Fibroblast of the conjunctiva (primary cell): ENCODE results near the gene MEGF6.

ENCODE experiments used
- DNase-seq: peaks from one replicate; pipeline ENCODE4 v3.0.0-alpha.2; 2010; ENCODE audit warnings: low read depth

Gene MEGF6

DNA sequence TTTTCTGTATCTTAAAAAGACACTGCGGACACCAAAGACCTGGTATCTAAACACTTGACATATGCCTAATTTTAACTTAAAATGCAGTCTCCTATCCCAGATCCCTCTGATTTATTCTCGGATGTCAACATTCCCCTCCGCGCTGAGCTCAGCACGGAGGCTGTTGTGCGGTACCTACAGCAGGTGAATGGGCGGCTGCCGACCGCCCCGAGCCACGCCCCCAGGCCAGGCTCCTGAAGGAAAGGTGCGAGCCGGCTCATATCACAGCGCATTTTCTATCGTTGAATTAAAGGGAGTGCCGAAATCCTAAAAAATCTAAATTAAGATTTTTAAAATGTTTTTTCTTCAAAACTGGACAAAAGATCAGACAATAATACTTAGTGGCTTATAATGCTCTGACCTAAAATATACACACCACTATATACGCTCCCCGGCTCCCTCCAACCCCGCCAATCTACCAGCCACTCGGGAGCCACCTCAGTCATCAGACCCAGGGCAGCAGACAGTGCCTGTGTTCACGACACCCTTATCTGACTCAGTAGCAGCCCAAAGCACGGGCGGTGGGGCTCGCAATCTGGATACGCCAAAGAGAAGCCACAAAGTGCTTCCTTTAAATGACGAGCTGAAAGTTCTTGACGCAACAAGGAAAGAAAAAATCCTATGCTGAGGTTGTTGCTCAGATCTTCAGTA lies 34.5 kb upstream of the MEGF6 start:
- no peak for DNase-seq

DNA sequence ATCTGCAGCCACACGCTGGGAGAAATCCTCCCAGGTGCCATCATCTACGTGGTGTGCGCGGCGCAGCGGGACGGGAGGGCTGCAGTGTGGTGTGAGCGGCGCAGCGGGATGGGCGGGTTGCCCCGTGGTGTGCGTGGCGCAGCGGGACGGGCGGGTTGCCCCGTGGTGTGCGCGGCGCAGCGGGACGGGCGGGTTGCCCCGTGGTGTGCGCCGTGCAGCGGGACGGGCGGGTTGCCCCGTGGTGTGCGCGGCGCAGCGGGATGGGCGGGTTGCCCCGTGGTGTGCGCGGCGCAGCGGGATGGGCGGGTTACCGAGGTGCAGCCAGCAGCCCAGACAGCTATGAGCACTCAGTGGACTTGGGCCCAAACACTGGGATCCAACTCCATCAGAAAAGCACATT lies 33.9 kb upstream of the MEGF6 start:
- no peak for DNase-seq

DNA sequence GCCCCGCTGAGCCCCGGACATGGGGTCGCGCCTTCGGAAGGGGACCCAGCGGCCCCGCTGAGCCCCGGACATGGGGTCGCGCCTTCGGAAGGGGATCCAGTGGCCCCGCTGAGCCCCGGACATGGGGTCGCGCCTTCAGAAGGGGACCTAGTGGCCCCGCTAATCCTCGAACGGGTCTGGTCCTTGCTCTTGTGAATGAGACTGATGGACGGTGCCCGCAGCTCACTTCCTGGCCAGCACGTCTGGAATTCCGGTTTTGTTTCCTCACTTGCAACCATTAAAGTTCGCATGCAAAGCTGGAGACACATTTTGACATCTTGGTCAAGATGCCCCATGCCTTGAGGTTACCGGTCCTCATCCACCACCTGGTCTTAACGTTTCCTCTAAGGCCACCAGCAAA lies 33.0 kb upstream of the MEGF6 start:
- DNase-seq = no peak

DNA sequence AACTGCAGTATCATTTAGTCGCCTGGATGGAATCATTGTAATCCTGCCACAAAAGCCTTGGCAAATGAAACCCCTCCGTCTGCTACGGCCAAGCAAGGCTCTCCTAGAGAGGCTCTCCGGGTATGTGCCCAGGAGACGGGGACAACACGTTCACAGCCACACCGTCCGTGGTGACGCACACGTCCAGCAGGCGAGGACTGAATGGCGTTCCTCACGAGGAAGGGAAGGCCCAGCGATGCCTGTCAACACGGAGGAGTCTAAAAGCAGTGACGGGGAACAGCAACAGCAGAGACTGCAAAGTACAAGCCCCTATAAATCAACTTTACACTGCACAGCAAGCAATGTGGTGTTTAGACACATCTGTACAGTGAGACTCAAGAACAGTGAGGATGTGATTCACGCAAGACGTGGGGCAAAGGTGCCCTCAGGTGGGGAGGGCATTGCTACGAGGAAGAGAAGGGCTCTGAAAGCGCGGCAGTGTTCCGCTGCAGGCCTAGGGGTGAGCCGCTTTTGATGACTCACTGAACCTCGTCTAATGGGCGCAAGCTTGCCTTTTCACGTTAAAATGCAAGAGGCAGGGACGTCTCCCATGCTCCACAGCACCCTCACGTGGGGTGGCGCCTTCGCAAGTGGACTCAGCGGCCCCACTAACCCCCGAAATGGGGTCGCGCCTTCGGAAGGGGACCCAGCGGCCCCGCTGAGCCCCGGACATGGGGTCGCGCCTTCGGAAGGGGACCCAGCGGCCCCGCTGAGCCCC lies 31.8 kb upstream of the MEGF6 start:
- no peak for DNase-seq

DNA sequence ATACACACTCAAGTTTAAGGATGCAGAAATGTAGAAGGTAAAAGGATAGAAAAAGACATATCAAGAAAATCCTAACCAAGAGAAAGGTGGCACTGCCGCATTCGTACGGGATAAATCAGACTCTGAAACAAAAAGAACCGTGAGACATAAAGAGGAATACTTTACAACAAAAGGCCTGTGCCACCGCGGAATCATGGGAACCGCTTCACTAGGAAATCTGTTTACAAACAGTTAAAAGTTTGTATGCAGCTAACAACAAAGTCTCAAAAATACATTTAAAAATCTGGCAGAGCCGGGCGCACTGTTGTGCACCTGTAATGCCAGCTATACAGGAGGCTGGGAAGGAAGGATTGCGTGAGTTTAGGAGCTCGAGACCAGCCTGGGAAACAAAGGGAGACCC lies 30.5 kb upstream of the MEGF6 start:
- no peak for DNase-seq

DNA sequence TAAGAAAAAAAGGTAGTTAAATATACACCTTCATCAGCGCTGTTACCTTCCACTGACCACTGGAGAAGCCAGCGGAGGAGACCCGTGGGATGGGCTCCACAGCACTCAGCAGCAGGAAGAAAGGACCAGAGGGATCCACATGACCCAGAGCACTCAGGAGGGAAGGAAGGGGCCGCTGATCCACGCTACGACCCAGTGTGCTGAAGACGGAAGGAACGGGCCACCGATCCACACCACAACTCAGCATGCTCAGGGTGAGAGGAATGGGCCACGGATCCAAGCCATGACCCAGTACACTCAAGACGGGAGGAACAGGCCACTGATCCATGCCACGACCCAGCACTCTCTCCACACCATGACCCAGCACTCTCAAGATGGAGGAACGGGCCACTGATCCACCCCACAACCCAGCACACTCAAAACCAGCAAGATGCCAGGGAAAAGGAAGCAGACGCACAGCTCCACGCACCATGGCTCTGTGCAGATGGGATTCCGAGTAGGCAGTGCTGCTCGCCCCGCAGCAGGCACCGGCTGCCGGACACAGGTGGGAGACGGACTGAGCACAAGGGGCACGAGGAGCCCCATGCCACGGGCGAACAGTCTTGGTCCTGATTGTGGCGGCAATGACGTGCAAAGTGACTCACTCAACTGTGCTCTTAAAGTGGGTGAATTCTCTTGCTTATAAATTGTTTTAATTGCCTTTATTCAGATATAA lies 29.9 kb upstream of the MEGF6 start:
- DNase-seq = no peak

DNA sequence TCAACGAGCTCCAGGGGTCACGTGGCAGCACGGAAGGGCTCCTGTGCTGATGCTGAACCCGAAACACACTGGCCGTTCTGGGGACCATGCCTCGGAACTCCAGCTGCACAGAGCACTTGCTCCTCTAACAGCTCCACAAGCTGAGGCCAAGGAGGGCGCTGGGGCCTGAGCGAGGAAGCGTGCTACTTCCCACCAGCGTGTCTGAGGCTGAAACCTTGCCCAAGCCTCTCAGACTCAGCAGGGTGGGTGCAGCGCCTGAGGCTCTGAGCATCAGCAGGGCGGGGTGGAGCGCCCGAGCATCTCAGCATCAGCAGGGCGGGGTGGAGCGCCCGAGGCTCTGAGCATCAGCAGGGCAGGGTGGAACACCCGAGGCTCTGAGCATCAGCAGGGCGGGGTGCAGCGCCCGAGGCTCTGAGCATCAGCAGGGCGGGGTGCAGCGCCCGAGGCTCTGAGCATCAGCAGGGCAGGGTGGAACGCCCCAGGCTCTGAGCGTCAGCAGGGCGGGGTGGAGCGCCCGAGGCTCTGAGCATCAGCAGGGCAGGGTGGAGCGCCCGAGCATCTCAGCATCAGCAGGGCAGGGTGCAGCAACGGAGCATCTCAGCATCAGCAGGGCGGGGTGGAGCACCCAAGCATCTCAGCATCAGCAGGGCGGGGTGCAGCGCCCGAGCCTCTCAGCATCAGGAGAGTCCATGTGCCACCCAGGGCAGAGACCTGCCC lies 29.0 kb upstream of the MEGF6 start:
- no peak for DNase-seq

DNA sequence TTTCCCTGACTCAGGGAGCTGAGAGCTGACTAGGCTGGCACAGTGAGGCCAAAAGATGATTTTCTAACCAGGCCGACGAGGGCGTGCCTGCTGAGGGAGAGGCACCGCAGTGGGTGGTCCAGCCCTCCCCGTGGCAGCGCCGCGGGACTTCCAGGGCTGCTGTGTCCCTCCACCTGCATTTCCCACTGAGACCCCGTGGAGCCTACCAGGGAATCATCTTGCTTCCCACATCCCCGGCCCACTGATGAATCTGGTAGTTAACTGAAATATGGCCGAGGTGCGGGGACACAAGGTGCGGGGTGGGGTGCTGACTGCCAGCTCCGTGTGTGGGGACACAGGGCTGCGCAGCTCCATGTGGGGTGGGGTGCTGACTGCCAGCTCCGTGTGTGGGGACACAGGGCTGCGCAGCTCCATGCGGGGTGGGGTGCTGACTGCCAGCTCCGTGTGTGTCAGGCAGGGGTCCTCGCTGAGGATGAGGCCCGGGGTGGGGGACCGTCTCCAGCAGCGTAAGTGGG lies 28.1 kb upstream of the MEGF6 start:
- DNase-seq = no peak

DNA sequence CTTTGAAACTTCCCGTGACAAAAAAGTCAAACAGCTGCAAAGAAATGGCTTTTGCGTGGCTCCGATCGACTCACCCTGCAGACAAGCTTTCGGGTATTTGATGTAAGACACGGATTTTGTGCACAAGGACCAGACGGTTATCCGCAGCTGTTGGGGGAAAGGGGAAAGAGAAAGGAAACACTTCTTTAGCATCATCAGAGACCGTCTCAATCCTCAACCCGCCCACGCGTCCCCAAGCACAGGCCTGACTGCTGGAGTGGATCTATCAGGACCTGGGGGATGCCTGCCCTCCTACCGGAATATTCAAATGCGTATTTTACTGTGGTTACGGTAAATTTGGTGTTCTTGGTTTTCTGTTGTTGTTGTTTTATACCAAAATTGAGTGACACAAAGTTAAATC lies 27.4 kb upstream of the MEGF6 start:
- DNase-seq = no peak

DNA sequence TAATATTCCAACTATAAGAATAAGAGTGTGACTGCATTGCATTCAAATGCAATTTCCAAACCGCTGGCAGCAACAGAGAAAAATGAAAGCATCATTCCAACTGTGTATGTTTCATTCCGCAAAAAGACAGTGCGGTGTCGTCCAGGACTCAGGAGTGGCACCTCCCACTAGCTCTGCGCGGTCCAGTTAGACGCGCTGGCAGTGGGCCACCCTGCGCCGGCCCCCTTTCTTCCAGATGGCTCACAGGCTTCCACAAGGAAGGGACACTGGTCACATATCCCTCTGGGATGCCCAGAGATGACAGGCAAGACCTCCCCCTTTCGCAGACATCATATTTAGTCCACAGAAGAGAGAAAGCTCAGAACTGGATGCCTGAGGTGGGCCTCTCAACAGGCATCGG lies 26.7 kb upstream of the MEGF6 start:
- DNase-seq = no peak

DNA sequence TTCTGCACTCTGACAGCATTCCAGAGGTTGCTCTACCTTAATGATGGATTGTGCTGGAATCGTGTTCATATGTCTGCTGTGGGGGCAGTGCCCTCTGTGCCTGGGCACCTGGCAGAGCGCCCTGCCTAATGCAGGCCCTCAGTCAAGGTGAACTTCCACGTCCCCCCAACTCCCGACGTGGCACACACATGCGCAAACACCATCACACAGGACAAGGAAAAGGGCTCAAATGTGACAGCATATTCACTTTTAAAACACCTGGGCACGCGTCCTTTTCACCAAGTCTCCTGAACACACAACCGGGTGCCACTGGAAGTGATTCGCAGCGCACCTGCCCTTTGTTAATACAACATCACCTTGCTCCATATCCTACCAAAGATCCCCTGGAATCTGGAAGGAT lies 25.2 kb upstream of the MEGF6 start:
- no peak for DNase-seq

DNA sequence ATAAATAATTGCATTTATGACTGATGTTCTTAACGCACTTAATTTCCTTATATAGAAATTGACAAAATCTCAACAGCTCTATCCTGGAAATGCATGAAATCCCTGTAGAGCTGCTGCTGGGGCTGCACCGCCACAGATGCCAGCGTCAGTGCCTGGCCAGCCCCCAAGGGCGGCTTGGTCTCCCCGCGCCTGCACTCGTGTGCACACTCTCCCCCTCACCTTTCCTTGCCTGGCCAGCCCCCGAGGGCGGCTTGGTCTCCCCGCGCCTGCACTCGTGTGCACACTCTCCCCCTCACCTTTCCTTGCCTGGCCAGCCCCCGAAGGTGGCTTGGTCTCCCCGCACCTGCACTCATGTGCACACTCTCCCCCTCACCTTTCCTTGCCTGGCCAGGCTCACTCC lies 24.8 kb upstream of the MEGF6 start:
- DNase-seq = no peak

DNA sequence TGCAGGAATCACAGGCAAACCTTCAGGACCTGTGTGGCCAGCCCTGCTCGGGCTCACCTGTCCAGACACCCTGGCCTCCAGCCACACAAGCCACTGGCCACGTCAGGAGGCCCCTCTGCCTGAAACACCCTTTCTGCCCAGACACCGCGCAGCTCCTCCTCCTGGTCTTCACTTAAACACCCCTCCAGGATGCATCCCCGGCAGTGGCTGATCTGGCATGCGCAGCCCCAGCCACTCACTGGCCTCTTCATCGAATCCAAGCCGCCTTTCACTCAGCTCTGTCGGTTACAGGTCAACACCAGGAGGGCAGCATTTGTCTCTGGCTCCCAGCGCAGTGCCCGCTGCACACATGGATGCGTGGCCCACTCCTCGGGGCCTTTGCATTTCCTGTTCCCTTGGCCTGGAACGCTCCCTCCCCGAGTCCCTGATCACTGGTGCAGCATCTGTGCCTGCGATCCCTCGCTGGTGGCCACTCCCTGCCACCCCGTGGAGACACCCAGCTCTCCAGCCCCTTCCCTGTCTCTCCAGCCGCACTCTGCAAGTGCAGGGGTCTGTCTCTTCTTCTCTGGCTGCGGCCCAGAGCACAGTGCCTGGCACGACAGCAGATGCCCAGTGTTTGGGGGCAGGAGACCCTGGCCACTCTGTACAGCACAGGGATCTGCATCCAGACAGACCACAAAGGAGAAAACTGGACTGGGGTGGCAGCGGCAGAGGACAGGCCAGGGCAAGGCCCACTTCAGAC lies 22.9 kb upstream of the MEGF6 start:
- DNase-seq = no peak

DNA sequence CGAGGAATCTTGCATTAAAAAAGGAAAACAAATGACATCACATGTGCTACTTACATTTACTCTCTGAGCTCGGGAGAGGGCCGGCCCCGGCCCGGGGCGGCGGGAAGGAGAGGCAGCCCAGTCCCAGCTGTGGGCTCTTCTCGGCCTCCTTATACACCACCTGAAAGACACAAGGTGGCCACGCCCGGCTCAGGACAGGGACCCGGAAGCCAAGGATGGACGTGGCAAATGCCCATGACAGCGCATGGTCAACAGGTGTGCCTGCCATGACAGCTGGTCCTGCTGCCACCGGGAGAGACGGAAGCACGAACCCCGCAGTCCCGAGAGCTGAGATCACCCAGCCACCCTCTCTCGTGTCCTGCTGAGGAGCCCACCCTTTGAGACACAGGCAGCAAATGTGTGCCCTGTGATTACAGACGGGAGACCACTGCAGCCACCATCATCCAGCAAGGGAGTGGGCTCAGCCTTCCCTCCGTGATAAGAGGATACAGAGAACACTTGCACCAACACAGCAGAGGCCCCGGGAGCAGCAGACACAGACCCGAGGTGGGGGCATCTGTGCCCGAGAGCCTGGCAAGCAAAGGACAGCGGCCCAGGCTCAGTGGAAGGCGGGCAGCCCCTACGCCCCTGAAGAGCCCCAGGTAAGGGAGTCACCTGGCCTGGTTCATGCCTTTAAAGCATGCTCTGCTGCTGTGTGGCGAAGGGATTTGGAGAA lies 22.2 kb upstream of the MEGF6 start:
- DNase-seq = no peak

DNA sequence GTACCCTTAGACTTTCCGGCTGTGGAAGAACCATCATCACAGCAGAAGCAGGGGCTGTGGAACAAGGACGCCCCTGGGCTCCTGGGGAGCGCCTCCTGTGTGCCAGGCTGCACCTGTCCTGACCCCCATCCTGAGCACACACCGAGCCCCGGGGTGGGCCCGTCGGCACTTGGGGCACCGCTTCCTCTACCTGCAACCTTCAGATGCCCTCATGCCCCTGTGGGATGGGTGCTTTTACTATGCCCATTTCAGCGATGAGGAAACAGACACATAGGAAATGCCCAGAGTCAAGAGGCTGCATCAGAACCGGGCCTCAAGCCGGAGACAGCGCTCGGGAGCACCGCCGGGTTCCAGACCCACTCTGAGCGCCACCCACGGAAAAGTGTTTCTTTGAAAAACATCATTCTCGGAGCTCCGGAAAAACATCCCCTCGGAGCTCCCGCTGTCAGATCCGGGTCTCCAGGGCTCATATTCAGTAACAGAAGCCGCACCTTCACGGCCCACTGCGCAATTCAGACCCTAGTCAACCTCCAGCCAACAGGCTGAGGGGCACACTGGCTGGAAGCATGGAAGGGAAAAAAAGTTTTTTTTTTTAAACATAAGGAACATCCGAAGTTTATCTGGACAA lies 21.5 kb upstream of the MEGF6 start:
- no peak for DNase-seq

DNA sequence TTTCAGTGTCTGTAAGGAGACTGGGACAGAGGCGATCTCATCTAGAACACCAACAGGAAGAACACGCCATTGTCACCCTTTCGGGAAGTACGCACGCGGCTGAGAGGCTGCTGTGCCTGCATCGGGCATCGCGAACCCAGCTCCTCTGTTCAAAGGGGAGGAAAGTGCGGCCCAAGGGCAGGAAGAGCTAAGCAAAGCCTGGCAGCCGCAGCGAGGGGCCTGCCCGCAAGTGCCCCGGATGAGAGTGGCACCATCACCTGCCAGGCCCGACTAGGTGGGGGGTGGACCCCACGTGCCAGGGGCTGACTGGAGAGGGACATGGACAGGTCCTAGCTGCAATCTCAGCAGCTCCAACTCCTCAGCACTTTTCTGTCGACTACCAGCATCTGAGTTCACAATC lies 21.0 kb upstream of the MEGF6 start:
- no peak for DNase-seq

DNA sequence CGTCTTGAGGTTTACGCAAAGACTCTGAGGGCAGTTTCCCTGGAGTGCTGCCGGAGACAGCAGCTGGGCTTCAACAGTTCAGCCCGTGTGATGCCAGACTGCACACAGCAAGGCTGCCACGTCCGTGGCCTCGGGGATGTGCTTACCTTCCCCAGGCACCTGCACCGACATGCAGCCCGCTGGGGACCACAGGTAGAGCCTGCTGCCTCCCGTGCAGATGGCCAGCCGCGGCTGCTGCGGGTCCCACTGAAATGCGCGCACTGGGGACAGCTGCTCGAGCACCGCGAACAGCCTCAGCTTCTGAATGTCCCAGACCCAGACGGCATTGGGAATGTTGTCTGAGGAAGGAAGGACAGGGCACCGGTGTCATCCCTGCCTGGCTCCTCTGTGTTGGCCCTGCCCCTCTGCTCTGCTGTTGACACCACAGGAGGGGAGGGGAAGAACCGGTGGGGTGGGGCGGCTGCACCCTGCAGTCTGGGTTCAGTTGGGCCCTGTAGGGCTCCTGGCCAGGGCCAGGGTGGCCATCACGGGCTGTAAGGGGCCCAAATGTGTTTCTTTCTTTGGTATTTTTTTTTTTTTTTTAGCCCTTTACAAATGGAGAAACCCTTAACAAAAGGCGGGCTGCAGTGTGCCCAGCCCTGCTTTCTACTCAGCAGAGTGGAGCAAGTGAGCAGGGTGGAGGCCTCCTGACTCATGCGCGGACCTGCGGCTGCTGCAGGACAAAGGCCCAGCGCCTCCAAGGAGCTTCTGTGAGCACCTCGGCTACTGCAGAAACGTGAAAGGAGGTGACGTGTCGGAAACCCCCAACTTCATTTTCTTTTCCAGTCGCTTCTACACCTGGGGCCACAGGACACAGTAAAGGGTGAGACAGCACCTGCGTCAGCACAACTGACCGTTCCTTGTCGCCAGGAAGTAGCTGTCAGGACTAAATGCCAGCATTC lies 20.3 kb upstream of the MEGF6 start:
- no peak for DNase-seq

DNA sequence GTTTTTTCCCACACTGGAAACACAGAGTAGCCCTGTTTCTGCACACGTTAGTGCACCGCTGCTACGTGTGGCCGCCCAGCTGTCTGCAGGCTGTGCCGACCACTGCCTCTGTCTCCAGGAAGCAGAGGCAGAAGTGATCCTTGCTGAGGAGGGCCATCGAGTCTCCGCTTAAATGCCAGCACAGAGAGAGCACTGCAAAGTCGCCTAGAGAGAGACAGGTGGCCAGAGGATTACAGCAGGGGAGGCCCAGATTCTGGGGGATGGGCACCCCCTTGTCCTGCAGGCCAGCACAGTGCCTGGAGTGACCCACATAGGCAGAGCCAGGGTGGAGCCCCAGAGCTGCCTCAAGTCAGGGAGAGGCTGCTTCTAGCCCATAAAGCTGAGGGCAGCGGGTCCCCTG lies 19.6 kb upstream of the MEGF6 start:
- no peak for DNase-seq

DNA sequence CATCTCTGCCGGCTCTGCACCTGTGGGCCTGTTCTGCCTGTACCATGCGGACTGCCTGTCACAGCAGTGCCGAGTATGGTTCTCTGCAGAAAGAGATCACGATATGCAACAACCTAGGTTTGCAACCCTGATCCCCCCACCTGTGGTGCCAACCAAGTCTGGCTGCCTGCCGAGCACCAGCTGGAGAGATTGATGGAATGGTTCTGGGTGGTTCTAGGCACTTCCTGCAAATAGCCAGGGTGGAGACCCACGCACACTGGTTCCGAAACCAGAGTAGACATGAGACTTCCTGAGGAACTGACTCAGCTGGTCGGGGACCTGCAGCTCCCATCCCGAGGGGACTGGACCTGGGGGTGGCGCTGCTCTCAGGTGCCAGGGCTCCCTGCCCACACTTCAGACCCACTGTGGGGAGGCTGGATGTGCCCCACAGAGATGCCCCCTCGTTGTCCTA lies 18.9 kb upstream of the MEGF6 start:
- DNase-seq = no peak
